Measurements from ENCODE around the gene EBF3.

- TF ChIP-seq POLR2AphosphoS5 (IDR thresholded peaks at IDR 0.05; ENCODE audit: borderline replicate concordance, low read depth, low read length) (no peak), EZH2 (IDR thresholded peaks at IDR 0.05) (no peak), FOXP2 (optimal IDR thresholded peaks at IDR 0.05; ENCODE audit: control extremely low read depth, extremely low read length, insufficient read depth) (no peak)
Observed at GRCh38 chr10:129905553-129905952, 58.5 kb downstream of the EBF3 start.
